GM12878 (cell line): ENCODE measurements around the gene PKN3. TPM values are rescaled to one million over a fixed set of nuclear protein-coding genes. Genes with fewer than 3 reads are reported as not detected.

ENCODE experiments used
- ATAC-seq: fragments of 200-7000 bp; cut with Tn5 transposase; 3 replicates; pipeline ENCODE4 v1.9.1; 2020; ENCODE audit warnings: mild to moderate bottlenecking, moderate library complexity
- BruUV-seq: library from RNA; stranded (reverse); fragments of 400-500 nt; replicated peaks from 2 replicates; lab custom pipeline; 2021; lab: Mats Ljungman, UMichigan
- CTCF ChIA-PET: fragments of 300-600 bp; sonication (Branson Sonifier 250); formaldehyde crosslinking; extraction: SDS; loops from one replicate; lab custom pipeline; 2021; ENCODE audit warnings: inconsistent platforms; lab: Yijun Ruan, JAX
- POLR2A ChIA-PET: fragments of 350-600 bp; formaldehyde crosslinking; extraction: SDS; loops from one replicate; lab custom pipeline; 2021; ENCODE audit warnings: inconsistent platforms; lab: Charles Lee
- RAD21 ChIA-PET: fragments of 300-600 bp; sonication (Branson Sonifier 250); formaldehyde crosslinking; loops from one replicate; lab custom pipeline; 2023; ENCODE audit warnings: antibody characterized with exemption; ENCODE audit not compliant: unreplicated experiment; lab: Charles Lee
- SMC1A ChIA-PET: fragments of 300-600 bp; sonication (Branson Sonifier 250); formaldehyde crosslinking; loops from one replicate; lab custom pipeline; 2023; ENCODE audit not compliant: unreplicated experiment, uncharacterized antibody; lab: Charles Lee
- DNase-seq: peaks from one replicate; pipeline ENCODE4 v3.0.0-alpha.2; 2011; ENCODE audit warnings: low read depth, low spot score
- FAIRE-seq: peaks from 3 replicates; lab custom pipeline; 2011; peaks lifted over from hg19 to GRCh38; lab: Jason Lieb, UNC
- H2AFZ ChIP-seq: 2 replicates; pipeline ENCODE4 v1.6.0; 2011; ENCODE audit warnings: low read depth, low read length, control low read depth; ENCODE audit not compliant: control insufficient read depth
- H3K27ac ChIP-seq: 2 replicates; pipeline ENCODE4 v1.5.1; 2011; ENCODE audit warnings: control low read depth; ENCODE audit not compliant: control insufficient read depth, insufficient read depth
- H3K27me3 ChIP-seq, 2 experiments: replicated peaks in 1 of 2; 2 replicates each; pipeline versions ENCODE4 v1.6.0 to v1.6.1; 2011; ENCODE audit warnings: low read length in 1 of 2; ENCODE audit not compliant: control insufficient read depth in 2 of 2, insufficient read depth in 2 of 2
- H3K36me3 ChIP-seq, 2 experiments: 2 replicates each; pipeline ENCODE4 v1.5.1; 2011; ENCODE audit warnings: low read length in 1 of 2; ENCODE audit not compliant: control insufficient read depth in 2 of 2, insufficient read depth in 2 of 2
- H3K4me1 ChIP-seq: 2 replicates; pipeline ENCODE4 v1.6.1; 2011; ENCODE audit warnings: mild to moderate bottlenecking, low read length, moderate library complexity, mixed read lengths; ENCODE audit not compliant: control insufficient read depth, insufficient read depth
- H3K4me2 ChIP-seq: 2 replicates; pipeline ENCODE4 v1.6.0; 2011; ENCODE audit warnings: control low read depth; ENCODE audit not compliant: control insufficient read depth, insufficient read depth
- H3K4me3 ChIP-seq: fragments of 200-600 bp; sonication (generic); 2 replicates; pipeline ENCODE4 v1.5.1; 2016
- H3K79me2 ChIP-seq: 2 replicates; pipeline ENCODE4 v1.6.0; 2011; ENCODE audit warnings: low read length; ENCODE audit not compliant: control insufficient read depth, insufficient read depth
- H3K9ac ChIP-seq: 2 replicates; pipeline ENCODE4 v1.8.0; 2011; ENCODE audit warnings: low read length, control low read depth, mixed read lengths; ENCODE audit not compliant: control insufficient read depth, insufficient read depth
- H3K9me3 ChIP-seq: replicated peaks from 3 replicates; pipeline ENCODE4 v1.5.1; 2011; ENCODE audit warnings: mild to moderate bottlenecking, low read length; ENCODE audit not compliant: control insufficient read depth, insufficient read depth
- H4K20me1 ChIP-seq: 2 replicates; pipeline ENCODE4 v1.6.0; 2011; ENCODE audit not compliant: control insufficient read depth, insufficient read depth
- CBFB ChIP-seq: IDR thresholded peaks from 2 replicates; pipeline ENCODE4 v1.6.1; 2016; ENCODE audit warnings: antibody characterized with exemption, low read depth
- CHD2 ChIP-seq: IDR thresholded peaks from 2 replicates; pipeline ENCODE4 v1.6.1; 2011; ENCODE audit warnings: low read depth, low read length, improper control_type of control experiment, borderline replicate concordance
- CREM ChIP-seq: IDR thresholded peaks from 2 replicates; pipeline ENCODE4 v1.6.1; 2014; ENCODE audit warnings: antibody characterized with exemption, low read depth
- ELK1 ChIP-seq: IDR thresholded peaks from 2 replicates; pipeline ENCODE4 v1.6.1; 2012; ENCODE audit warnings: low read depth, low read length, improper control_type of control experiment
- HDAC6 ChIP-seq: fragments of 200-600 bp; sonication (generic); IDR thresholded peaks from one replicate; pipeline ENCODE4 v1.8.0; 2017; ENCODE audit warnings: antibody characterized with exemption; ENCODE audit not compliant: unreplicated experiment
- NFYB ChIP-seq: IDR thresholded peaks from 2 replicates; pipeline ENCODE4 v1.6.1; 2011; ENCODE audit warnings: low read depth, mild to moderate bottlenecking, low read length, improper control_type of control experiment, moderate library complexity; ENCODE audit not compliant: insufficient read depth
- TARDBP ChIP-seq: IDR thresholded peaks from 2 replicates; pipeline ENCODE4 v1.6.1; 2016; ENCODE audit warnings: borderline replicate concordance
- ZSCAN29 ChIP-seq: fragments of 450-650 bp; IDR thresholded peaks from 2 replicates; pipeline ENCODE4 v1.6.1; 2017; ENCODE audit warnings: mild to moderate bottlenecking, moderate library complexity
- WGBS: methylation state at CpG from one replicate; pipeline ENCODE4 v1.1.6; 2016; ENCODE audit warnings: low lambda C conversion rate; ENCODE audit not compliant: insufficient replicate concordance, insufficient coverage; ENCODE audit errors: missing lambda C conversion rate; 5-methylcytosine and 5-hydroxymethylcytosine counted together
- in situ Hi-C: fragments of 300-500 bp; cut with MboI; formaldehyde crosslinking; loops from 9 replicates; pipeline ENCODE4 v1.14.3; 2018; ENCODE audit warnings: mixed read lengths
- intact Hi-C: fragments of 100-400 bp; cut with micrococcal nuclease; formaldehyde crosslinking; loops from one replicate; pipeline ENCODE4 v1.14.2; 2022; ENCODE audit not compliant: unreplicated experiment
- polyA plus RNA-seq, 11 experiments: library from polyadenylated mRNA; depleted of rRNA in 4 of 11; unstranded in 6 of 11; stranded (reverse) in 5 of 11; fragments of >200 nt; fragmentation: Nextera tagmentation in 4 of 11; fragmentation: Illumina TruSeq in 1 of 11; extraction: Ambion mirVana in 4 of 11; extraction: Trizol in 1 of 11; gene quantifications; 1 replicate in 1 of 11; 2 replicates in 10 of 11; pipeline versions ENCODE4 v1.2.1 to v1.2.3, GENCODE V29; 2011 to 2016; ENCODE audit warnings: inconsistent platforms in 2 of 11, missing spikeins in 2 of 11, low read depth in 1 of 11
- total RNA-seq, 4 experiments: library from RNA; depleted of rRNA in 3 of 4; stranded (reverse); fragments of >200 nt in 3 of 4; fragmentation: Illumina TruSeq in 1 of 4; extraction: Trizol in 1 of 4; gene quantifications; 2 replicates each; pipeline versions ENCODE4 v1.2.1 to v1.2.3, GENCODE V29; 2013 to 2021
- TF ChIP-seq, protein P1 (sequence below): fragments of 450-650 bp; formaldehyde crosslinking; IDR thresholded peaks from 2 replicates; pipeline ENCODE4 v1.4.0; 2020; ENCODE audit warnings: mild to moderate bottlenecking, moderate library complexity
- TF ChIP-seq, protein P2 (sequence below): fragments of 450-650 bp; IDR thresholded peaks from 2 replicates; pipeline ENCODE4 v1.6.1; 2017; ENCODE audit warnings: low read depth, mild to moderate bottlenecking, moderate library complexity

The PKN3 gene
- total and polyA plus RNA-seq, 10 of the 15 experiments (the other 5 are each of a cell fraction or from before 2014, with no cell fraction given), result 0.35 to 11.0 (median 3.3) TPM

GRCh38 chr9:128684065-128684324 is 18.3 kb upstream of the PKN3 start:
- no peaks in the 10 kb centered on the region for H3K9me3 ChIP-seq
- H3K4me3 ChIP-seq, result peak overlapping the region; percentile 95
- TF ChIP-seq CREM (0 out of 2 replicates have a peak, but pooled peaks have one; percentile 4), CBFB (peak; percentile 69), TARDBP (0 out of 2 replicates have a peak, but pooled peaks have one; percentile 22), ZSCAN29 (no peak), HDAC6 (peak; percentile 24), NFYB (no peak), ELK1 (0 out of 2 replicates have a peak, but pooled peaks have one; percentile 0), CHD2 (0 out of 2 replicates have a peak, but pooled peaks have one; percentile 9)
- TF ChIP-seq, protein P1, sequence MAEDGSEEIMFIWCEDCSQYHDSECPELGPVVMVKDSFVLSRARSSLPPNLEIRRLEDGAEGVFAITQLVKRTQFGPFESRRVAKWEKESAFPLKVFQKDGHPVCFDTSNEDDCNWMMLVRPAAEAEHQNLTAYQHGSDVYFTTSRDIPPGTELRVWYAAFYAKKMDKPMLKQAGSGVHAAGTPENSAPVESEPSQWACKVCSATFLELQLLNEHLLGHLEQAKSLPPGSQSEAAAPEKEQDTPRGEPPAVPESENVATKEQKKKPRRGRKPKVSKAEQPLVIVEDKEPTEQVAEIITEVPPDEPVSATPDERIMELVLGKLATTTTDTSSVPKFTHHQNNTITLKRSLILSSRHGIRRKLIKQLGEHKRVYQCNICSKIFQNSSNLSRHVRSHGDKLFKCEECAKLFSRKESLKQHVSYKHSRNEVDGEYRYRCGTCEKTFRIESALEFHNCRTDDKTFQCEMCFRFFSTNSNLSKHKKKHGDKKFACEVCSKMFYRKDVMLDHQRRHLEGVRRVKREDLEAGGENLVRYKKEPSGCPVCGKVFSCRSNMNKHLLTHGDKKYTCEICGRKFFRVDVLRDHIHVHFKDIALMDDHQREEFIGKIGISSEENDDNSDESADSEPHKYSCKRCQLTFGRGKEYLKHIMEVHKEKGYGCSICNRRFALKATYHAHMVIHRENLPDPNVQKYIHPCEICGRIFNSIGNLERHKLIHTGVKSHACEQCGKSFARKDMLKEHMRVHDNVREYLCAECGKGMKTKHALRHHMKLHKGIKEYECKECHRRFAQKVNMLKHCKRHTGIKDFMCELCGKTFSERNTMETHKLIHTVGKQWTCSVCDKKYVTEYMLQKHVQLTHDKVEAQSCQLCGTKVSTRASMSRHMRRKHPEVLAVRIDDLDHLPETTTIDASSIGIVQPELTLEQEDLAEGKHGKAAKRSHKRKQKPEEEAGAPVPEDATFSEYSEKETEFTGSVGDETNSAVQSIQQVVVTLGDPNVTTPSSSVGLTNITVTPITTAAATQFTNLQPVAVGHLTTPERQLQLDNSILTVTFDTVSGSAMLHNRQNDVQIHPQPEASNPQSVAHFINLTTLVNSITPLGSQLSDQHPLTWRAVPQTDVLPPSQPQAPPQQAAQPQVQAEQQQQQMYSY (CRISPR knock-in tag), result no peak
- TF ChIP-seq, protein P2, sequence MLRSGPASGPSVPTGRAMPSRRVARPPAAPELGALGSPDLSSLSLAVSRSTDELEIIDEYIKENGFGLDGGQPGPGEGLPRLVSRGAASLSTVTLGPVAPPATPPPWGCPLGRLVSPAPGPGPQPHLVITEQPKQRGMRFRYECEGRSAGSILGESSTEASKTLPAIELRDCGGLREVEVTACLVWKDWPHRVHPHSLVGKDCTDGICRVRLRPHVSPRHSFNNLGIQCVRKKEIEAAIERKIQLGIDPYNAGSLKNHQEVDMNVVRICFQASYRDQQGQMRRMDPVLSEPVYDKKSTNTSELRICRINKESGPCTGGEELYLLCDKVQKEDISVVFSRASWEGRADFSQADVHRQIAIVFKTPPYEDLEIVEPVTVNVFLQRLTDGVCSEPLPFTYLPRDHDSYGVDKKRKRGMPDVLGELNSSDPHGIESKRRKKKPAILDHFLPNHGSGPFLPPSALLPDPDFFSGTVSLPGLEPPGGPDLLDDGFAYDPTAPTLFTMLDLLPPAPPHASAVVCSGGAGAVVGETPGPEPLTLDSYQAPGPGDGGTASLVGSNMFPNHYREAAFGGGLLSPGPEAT, result no peak; the same call in 1 of the 2 replicates
- H3K27me3 ChIP-seq, result no peaks in the 10 kb centered on the region
- ATAC-seq, result peak; percentile 3
- ChIA-PET SMC1A (interaction anchor here (0.9 to 2.9 kb wide), 10 partner anchors 8 to 388 kb away, joined by 3 to 12 read pairs (median 4); partner anchors contain the start of gene SPOUT1), CTCF (interaction anchor here (1.0 to 1.3 kb wide), 4 partner anchors 11 to 24 kb away, joined by 3 to 4 read pairs (median 4); partner anchors contain the start of gene PKN3), RAD21 (interaction anchor here (0.7 to 1.7 kb wide), 7 partner anchors 9 to 611 kb away, joined by 3 to 6 read pairs (median 4); partner anchors contain the start of genes SPTAN1 and ZDHHC12), POLR2A (interaction anchor here (0.6 to 2.1 kb wide), 20 partner anchors 8 to 264 kb away, joined by 3 to 33 read pairs (median 4); partner anchors contain the start of genes GLE1 and ZDHHC12)
- intact Hi-C loops, result loop anchor here (10.0 kb wide), 1 partner anchor 129 kb away; the partner anchor contains the start of gene SPTAN1
- 0 out of 4 replicates have a peak, but pooled peaks cover 0 to 4% of the 10 kb centered on the region in 2 experiments for H3K36me3 ChIP-seq
- H4K20me1 ChIP-seq, result no peaks in the 10 kb centered on the region
- in situ Hi-C loops, result no loop called here
- peak overlapping the region; percentile 96 for H3K27ac ChIP-seq
- no peak for DNase-seq
- peaks cover 13% of the 10 kb centered on the region; the same call in 1 of the 2 replicates for H3K4me1 ChIP-seq
- no peak for FAIRE-seq
- BruUV-seq, result TSS peak; percentile 93
- peak overlapping the region; percentile 96 for H3K9ac ChIP-seq
- 0 out of 2 replicates have a peak overlapping the region, but pooled peaks have one; percentile 2 for H2AFZ ChIP-seq
- 0% methylated on average over 3 of the region's 3 CpGs for WGBS
- H3K79me2 ChIP-seq, result peaks cover 73% of the 10 kb centered on the region
- H3K4me2 ChIP-seq, result peak overlapping the region; percentile 80
